ENCODE measurements around the gene KBTBD13.
"Not testable (repeated sequence)": the region's sequence is repeated elsewhere in the genome, so short reads cannot be mapped to it uniquely, and the experiment has no call there.

Gene KBTBD13

GRCh38 chr15:65069179-65069578, 7.4 kb upstream of the KBTBD13 start:
- DNase-seq: no peak

DNA sequence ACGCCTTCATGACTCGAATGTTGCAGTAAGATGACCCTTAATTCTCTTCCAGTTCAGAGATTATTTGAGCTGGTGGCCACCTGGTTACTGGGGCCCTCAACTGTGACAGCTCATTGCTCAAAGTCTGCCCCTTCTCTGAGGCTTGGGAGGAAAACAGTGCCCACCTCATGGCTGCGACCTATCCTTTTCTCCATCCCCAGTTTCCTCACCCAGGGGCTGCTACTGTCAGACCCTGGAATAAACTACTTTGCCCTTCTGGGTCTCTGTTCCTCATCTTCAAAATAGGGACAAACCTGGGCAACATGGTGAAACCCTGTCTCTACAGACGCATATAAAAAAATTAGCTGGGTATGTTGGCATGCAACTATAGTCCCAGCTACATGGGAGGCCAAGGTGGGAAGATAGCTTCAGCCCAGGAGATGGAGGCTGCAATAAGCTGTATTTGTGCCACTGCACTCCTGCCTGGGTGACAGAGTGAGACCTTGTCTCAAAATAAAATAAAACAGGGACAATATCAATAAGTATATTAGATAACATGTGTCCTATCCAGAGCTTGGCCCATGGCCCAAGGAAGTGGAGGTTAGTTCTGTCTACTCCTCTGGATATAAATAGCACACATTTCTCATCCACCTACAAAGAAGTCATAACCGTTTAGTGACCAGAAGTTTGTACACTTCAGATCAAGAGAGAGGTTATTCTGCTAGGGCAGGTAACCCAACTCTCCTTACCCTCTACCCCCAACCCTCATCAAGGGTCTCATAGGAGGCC, 6.6 kb upstream of the KBTBD13 start:
- no peak for DNase-seq

- DNase-seq: peak in 18 of 56 donors; percentile 17 to 63 (median 32)
Measured at GRCh38 chr15:65071381-65071811, 5.2 kb upstream of the KBTBD13 start.

- no peak for DNase-seq
Measured at GRCh38 chr15:65072027-65072426, 4.5 kb upstream of the KBTBD13 start.

DNA sequence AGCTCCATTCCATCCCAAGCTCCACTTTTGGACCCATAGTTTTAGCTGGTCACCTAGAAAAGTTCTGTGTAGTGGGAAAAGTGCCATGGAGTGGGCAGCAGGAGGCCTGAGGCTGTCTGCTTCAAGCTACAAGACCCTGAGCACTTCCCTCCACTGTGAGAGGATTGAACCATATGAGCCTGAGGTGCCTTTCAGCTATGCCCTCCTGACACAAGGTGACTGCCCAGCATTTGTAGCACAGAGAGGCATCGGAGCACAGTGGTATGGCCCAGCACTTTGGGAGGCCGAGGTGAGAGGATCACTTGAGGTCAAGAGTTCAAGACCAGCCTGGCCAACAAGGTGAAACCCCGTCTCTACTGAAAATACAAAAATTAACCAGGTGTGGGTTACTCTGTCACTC, 3.9 kb upstream of the KBTBD13 start:
- DNase-seq: no peak

- not testable (repeated sequence) for DNase-seq
Measured at GRCh38 chr15:65074946-65075345, 1.6 kb upstream of the KBTBD13 start.

GRCh38 chr15:65075607-65076395, 745 bp upstream of the KBTBD13 start:
- not testable (repeated sequence) for DNase-seq

- no peak for DNase-seq
Measured at GRCh38 chr15:65077291-65077980, 890 bp downstream of the KBTBD13 start.

DNA sequence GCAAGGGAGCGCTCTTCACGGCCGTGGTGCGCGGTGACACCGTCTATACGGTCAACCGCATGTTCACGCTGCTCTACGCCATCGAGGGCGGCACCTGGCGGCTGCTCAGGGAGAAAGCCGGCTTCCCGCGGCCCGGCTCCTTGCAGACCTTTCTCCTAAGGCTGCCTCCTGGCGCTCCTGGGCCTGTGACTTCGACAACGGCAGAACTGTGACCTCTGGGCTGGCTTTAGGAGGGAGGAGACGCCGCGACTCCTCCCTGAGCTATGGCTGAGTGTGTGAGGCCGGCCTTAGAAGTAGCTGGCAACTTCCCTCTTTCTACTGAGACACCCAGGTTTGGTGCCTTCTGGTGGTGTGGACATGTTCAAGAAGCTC, 1.4 kb downstream of the KBTBD13 start:
- peak in 5 of 56 donors; percentile 9 to 53 (median 19) for DNase-seq

DNA sequence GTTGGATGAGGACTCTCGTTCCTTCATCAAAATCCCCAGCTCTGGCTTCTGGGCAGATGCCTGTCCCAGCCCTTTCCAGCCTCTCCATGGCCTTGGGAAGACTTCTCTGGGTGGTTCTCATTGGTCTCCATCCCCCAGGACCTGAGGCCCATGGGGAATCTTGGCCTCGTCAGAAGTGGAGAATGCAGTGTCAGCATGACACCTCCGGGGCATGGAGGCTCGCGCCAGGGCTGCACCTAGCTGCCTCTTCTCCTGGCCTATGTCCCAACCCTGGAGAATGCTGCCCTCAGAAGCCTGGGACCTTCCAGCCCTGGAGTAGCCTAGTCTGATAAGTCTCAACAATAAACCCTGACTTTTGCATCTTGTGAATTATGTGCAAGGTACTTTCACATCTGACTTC, 3.0 kb downstream of the KBTBD13 start:
- no peak for DNase-seq

DNA sequence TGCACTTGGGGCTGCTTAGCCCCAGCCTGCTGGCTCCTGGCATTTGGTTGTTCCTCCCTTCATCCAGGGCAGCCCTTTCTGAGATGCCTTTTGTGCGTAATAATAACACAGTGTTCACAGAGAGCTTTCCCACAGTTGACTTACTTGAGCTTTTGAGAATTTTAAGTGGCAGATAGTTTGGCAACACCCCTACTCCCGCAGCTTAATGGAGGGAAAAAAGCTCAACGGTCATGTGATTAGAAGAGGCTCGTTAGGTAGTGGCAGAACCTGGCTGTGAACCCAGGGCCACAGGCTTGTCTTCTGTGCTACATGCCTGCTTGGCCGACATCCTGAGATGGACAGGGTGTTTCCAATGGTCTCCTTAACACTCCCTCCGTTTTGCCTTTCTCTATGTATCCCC, 4.7 kb downstream of the KBTBD13 start:
- peak in 2 of 56 donors; percentile 21 to 63 for DNase-seq

GRCh38 chr15:65081758-65082157, 5.2 kb downstream of the KBTBD13 start:
- DNase-seq: no peak

DNA sequence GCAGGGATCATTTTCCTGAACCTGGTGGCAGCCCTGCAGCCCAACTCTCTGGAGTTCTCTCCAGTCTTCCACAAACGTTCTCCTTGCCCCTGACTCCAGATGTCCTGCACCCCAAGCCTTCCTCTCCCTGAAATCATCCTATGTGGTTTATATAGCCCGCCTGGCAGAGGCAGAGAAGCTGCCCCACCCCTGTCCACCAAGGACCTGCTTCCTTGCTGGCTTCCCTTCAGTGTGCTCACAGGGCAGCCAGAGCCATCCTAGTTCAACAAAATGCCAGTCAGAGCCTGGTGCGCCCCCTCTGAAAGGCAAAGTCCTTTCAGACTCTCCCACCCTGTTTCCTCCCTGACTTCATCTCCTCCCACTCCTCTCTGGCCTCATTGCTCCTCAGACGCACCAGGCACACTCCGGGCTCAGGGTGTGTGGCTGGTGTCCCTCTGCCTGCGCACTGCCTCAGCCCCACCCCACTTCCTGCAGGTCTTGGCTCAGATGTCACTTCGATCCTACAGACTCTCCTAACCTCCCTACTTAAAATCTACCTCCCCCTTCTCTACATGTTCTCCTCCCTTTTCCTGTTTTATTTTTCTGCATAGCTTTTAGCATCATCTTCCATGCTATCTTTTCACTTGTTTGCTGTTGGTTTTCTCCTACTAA, 5.9 kb downstream of the KBTBD13 start:
- no peak for DNase-seq

DNA sequence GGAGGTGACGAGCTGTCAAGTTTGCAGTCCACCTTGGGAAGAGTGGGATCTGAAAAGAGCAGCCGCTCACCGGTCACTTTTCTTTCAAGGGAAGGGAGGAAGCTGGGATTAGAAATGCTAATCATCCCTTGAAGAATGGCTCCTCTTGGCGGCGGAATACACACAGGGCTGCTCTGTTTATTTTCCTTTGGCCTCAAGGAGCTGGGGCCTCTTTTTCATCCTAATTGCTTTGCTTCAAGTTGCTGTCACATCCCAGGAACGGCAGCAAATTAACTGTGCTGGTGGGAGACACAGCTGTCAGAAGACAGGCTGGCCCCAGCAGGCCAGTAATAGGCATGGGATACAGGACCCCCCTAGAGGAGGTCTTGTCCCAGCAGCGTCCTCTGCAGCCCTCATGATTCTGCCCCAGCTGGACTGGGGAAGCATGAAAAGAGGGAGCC, 6.7 kb downstream of the KBTBD13 start:
- DNase-seq: peak in 19 of 56 donors; percentile 14 to 64 (median 29)

DNA sequence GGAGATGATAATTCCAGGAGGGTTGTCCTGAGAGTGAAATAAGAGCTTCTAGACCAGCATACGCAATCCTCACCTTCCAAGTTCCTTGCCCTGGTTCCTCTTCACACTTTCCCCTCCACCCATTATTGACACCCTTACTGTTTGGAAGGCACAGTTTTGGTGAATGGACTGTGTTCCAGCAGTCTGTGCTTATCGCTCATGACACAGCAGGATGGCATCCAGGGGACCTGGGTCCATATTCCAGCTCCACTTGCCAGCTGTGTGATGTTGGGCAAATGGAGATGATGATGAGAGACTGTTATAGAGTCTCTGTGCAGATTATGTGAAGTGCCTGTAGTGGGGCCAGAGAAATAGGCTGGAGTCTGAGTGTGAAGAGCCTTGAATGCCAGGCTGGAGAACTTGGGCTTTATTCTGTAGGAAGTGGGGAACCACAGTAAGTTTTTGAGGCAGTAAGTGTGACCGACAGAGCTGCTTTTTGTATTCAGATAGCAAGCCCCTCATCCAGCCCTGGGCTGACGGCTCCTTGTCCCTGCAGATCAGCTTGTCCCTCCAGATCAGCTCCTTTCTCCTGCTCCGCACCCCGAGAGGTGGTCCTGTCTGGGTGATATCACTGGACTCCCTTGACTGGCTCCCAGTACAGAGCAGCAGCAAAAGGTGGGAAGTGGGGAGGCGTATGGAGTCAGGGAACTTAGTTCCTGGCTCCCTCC, 8.1 kb downstream of the KBTBD13 start:
- DNase-seq: no peak

DNA sequence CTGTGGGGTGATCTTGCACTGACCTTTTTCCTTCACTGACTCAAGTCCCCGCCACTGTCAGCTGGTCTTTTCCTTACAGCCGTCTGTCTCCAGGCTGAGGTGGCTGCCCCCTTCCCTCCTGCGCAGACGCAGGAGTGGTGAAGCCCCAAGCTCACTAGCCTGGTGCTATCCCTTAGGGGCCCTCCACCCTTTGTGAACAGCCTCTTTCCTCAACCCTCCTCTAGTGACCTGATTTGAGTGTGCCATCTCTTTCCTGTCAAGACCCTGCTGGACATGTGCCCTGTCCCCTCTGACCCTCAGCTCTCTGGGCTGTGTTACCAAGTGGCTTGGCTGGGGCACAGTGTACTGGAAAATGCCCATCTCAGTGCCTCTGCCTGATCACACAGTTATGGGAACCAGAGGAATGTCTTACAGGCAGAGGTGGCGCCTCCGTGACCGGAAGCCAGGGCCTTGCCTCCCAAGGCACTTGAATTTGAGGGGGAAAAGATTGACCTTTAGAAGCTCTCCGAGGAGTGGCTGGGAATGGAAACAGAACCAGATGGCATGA, 8.7 kb downstream of the KBTBD13 start:
- DNase-seq: no peak

- DNase-seq: peak in 1 of 56 donors; percentile 21
Measured at GRCh38 chr15:65085990-65086679, 9.6 kb downstream of the KBTBD13 start.

DNA sequence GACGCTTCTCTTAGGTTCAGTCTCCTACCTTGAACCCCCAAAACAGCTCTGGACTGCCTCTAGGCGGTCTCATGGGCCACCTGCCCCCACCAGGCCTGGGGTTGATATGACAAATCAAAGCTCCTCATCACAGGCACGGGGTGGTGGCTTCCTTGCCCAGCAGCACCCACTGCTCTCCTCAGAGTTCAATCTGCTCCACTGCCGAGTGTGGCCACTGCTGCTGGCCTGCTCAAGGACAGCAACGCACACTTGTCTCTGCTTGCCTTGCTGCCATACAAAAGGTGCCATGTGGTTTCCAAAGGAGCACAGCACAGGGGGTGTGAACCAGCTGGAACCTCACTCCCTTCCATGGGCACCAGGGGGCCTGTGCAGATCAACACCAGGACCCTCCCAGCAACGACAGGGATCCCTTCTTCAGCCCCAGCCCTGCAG, 10.2 kb downstream of the KBTBD13 start:
- no peak for DNase-seq

- no peak for DNase-seq
Measured at GRCh38 chr15:65087411-65087810, 10.9 kb downstream of the KBTBD13 start.

Data from nucleus accumbens (tissue), 56 donors.